ENCODE data around the gene HS6ST1.

- TF ChIP-seq CTCF (conservative IDR thresholded peaks at IDR 0.05; ENCODE audit: low read depth, low read length) (no peak), EZH2 (IDR thresholded peaks at IDR 0.05; ENCODE audit: borderline replicate concordance, low read depth, low read length, poor library complexity, severe bottlenecking) (no peak)
These were observed 19.0 kb downstream of the HS6ST1 start for GRCh38 chr2:128299628-128300027.

All from A673 (cell line).